GM21576 (cell line): ENCODE results near the gene FGF14.
"Not testable (repeated sequence)": the region's sequence is repeated elsewhere in the genome, so short reads cannot be mapped to it uniquely, and the experiment has no call there.

ENCODE experiments used
- ATAC-seq: cut with Tn5 transposase; IDR thresholded peaks from one replicate; pipeline ENCODE4 v1.9.1; 2021; ENCODE audit warnings: mild to moderate bottlenecking, moderate library complexity; ENCODE audit not compliant: unreplicated experiment

FGF14 gene

GRCh38 chr13:101893021-101893420 lies 508.8 kb downstream of the FGF14 start:
- ATAC-seq = no peak

- no peak for ATAC-seq
These were observed 509.6 kb downstream of the FGF14 start for GRCh38 chr13:101892296-101892695.

- no peak for ATAC-seq
These were observed 520.3 kb downstream of the FGF14 start for GRCh38 chr13:101881593-101881992.

- ATAC-seq = no peak
These were observed 521.3 kb downstream of the FGF14 start for GRCh38 chr13:101880581-101880980.

- ATAC-seq = no peak
These were observed 524.9 kb downstream of the FGF14 start for GRCh38 chr13:101876951-101877350.

GRCh38 chr13:101875717-101876393 lies 526.0 kb downstream of the FGF14 start:
- no peak for ATAC-seq

GRCh38 chr13:101875091-101875490 lies 526.8 kb downstream of the FGF14 start:
- no peak for ATAC-seq

GRCh38 chr13:101869553-101869952 lies 532.3 kb downstream of the FGF14 start:
- ATAC-seq = peak; percentile 82

GRCh38 chr13:101868585-101869469 lies 533.0 kb downstream of the FGF14 start:
- peak; percentile 31 for ATAC-seq

GRCh38 chr13:101866889-101867581 lies 534.8 kb downstream of the FGF14 start:
- no peak for ATAC-seq

GRCh38 chr13:101858860-101859259 lies 543.0 kb downstream of the FGF14 start:
- no peak for ATAC-seq

- ATAC-seq = no peak
These were observed 555.1 kb downstream of the FGF14 start for GRCh38 chr13:101846701-101847100.

GRCh38 chr13:101846249-101846648 lies 555.6 kb downstream of the FGF14 start:
- no peak for ATAC-seq

GRCh38 chr13:101845245-101846020 lies 556.4 kb downstream of the FGF14 start:
- no peak for ATAC-seq

- ATAC-seq = no peak
These were observed 560.1 kb downstream of the FGF14 start for GRCh38 chr13:101841698-101842097.

- ATAC-seq = no peak
These were observed 563.5 kb downstream of the FGF14 start for GRCh38 chr13:101838323-101838722.

- not testable (repeated sequence) for ATAC-seq
These were observed 564.1 kb downstream of the FGF14 start for GRCh38 chr13:101837778-101838177.

- ATAC-seq = no peak
These were observed 564.6 kb downstream of the FGF14 start for GRCh38 chr13:101837288-101837687.

GRCh38 chr13:101835920-101836319 lies 565.9 kb downstream of the FGF14 start:
- ATAC-seq = no peak

GRCh38 chr13:101833671-101834070 lies 568.2 kb downstream of the FGF14 start:
- ATAC-seq = no peak

GRCh38 chr13:101830035-101830434 lies 571.8 kb downstream of the FGF14 start:
- no peak for ATAC-seq
